Heart left ventricle (tissue), 16 donors: Measurements from ENCODE around the gene WWOX. TPM values are rescaled to one million over a fixed set of nuclear protein-coding genes. Genes with fewer than 3 reads are reported as not detected.

ENCODE experiments used
- ATAC-seq, 4 donors: fragments of 200-7000 bp; cut with Tn5 transposase; one replicate each; pipeline ENCODE4 v1.9.1; 2020 to 2022; ENCODE audit warnings: moderate library complexity in 4 of 4, mild to moderate bottlenecking in 3 of 4, moderate number of reproducible peaks in 1 of 4
- DNase-seq, 5 donors: peaks; one replicate each; pipeline ENCODE4 v3.0.0-alpha.2; 2020
- H3K27ac ChIP-seq, 12 donors: fragments of 200-600 bp; sonication (generic) in 4 of 12; one replicate each; pipeline versions ENCODE4 v1.5.0 to v1.8.0; 2016 to 2022; ENCODE audit warnings: mild to moderate bottlenecking in 2 of 12
- H3K27me3 ChIP-seq, 9 donors: fragments of 200-600 bp; sonication (generic) in 2 of 9; one replicate each; pipeline versions ENCODE4 v1.5.1 to v1.8.0; 2016 to 2022; ENCODE audit warnings: mild to moderate bottlenecking in 3 of 9
- H3K36me3 ChIP-seq, 9 donors: fragments of 200-600 bp; sonication (generic) in 2 of 9; one replicate each; pipeline versions ENCODE4 v1.5.0 to v1.8.0; 2018 to 2022; ENCODE audit warnings: mild to moderate bottlenecking in 2 of 9
- H3K4me1 ChIP-seq, 12 donors: fragments of 200-600 bp; sonication (generic) in 4 of 12; one replicate each; pipeline versions ENCODE4 v1.5.0 to v1.8.0; 2016 to 2022; ENCODE audit warnings: mild to moderate bottlenecking in 3 of 12
- H3K4me3 ChIP-seq, 12 donors: fragments of 200-600 bp; sonication (generic) in 4 of 12; one replicate each; pipeline versions ENCODE4 v1.5.0 to v1.8.0; 2017 to 2022; ENCODE audit warnings: mild to moderate bottlenecking in 9 of 12, moderate library complexity in 4 of 12
- H3K9me3 ChIP-seq, 12 donors: fragments of 200-600 bp; sonication (generic) in 4 of 12; one replicate each; pipeline versions ENCODE4 v1.5.0 to v1.8.0; 2016 to 2022; ENCODE audit warnings: mild to moderate bottlenecking in 1 of 12
- POLR2A ChIP-seq, 2 donors: fragments of 450-650 bp; IDR thresholded peaks; one replicate each; pipeline ENCODE4 v1.6.1; 2017; ENCODE audit warnings: antibody characterized with exemption in 2 of 2, mild to moderate bottlenecking in 2 of 2, moderate library complexity in 2 of 2
- WGBS, 4 donors: extraction: QIAGEN DNeasy Blood & Tissue Kit in 2 of 4; methylation state at CpG; one replicate each; pipeline versions ENCODE4 v1.1.5 to v1.1.7; 2013 to 2018; 5-methylcytosine and 5-hydroxymethylcytosine counted together
- intact Hi-C, 10 donors: fragments of 100-400 bp; cut with DNase I; formaldehyde crosslinking; loops; one replicate each; pipeline versions ENCODE4 v1.11.1 to v1.14.2; 2022
- polyA plus RNA-seq, 2 donors: library from polyadenylated mRNA; stranded (reverse); fragments of 200-250 nt; gene quantifications; one replicate each; pipeline ENCODE4 v1.2.3, GENCODE V29; 2013
- total RNA-seq, 9 donors: library from RNA; depleted of rRNA in 2 of 9; stranded (reverse); fragments of >200 nt in 2 of 9; fragmentation: NEBNext Ultra II Directional in 3 of 9; extraction: Animal tissue kit (Norgen Biotek cat#: 25700) in 3 of 9; gene quantifications; one replicate each; pipeline versions ENCODE4 v1.1.0 to v1.2.4, GENCODE V29; 2016 to 2023
- TF ChIP-seq, protein P1 (sequence below), 12 donors: fragments of 200-600 bp; sonication (generic) in 4 of 12; IDR thresholded peaks; one replicate each; pipeline versions ENCODE4 v1.5.0 to v1.8.0; 2018 to 2022; ENCODE audit warnings: antibody characterized with exemption in 12 of 12, mild to moderate bottlenecking in 5 of 12
- donor health status: ischemic (EF 13 %, LVEDD 7.1; RV severe dilation, severe dysfunction).
- donor health status: healthy with polysubstance abuse.
- donor health status: DM: no; HTN: yes; CAD: no.
- donor health status: DM: no; HTN: no; CAD: no.
- donor health status: ischemic (EF 25% LVEDD 6.9; RV normal size, moderate dysfunction).
- donor health status: ischemic (EF 25% LVEDD 5.7; RV mildly dilated, moderate dysfunction).
- donor health status: healthy.
- donor health status: DM: yes; HTN: yes; CAD: no.
- donor health status: ischemic (EF 35%, LVEDD 5.7; RV mildly dilated, moderate dysfunction).
- donor health status: nonischemic (EF 11% LVEDD 7.7; RV severe dilation, severe dysfunction).
- donor health status: DM: yes; HTN: yes; CAD: no.
- donor health status: PGD.
- donor health status: ischemic (EF 29% LVEDD 5.4; RV normal size, mild dysfunction).
- donor health status: nonischemic (EF 23%, LVEDD 6.1; RV moderate dilation, normal function).

WWOX gene
- total and polyA plus RNA-seq, 11 donors: 4.3 to 18.3 (median 9.1) TPM

DNA sequence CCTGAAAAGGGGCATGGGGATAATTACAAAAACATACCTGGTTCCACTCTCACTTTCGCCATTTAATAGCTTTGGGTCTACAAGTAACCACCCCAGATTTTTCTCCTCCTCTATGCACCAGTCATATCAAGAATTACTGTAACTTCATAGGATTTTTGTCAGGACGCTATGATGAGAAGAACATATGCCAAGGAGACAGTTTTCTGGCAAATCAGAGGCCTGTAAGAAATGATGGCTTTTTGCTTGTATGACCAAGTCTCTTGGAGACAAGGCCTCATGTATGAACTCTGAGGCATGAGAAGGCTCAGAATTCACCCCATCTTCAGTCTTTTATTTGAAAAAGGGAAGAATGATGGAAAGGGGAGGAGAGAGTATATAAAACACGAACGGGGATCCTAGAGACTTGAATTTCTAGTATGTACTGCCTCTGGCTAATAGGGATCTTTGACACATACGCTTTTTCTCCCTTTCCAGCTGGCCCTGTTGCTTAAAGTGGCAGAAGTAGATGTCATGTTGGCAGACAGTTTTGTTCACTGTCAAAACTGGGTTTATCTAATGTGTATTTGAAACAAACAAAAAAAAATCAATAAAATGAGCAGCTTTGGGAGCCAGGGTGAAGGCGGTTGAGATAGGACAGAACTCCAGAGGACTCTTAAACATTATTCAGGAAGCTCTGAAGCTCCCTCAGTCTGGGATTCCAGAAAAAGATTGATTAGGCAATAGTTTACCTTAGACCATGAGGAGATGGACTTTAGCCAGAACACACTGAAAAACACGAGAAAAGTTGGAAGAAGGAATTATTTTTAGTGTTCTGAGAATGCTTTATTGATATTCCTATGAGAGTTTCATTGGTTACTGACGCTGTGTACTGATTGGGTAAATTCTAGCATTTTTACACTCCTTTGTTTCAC is 656.6 kb downstream of the WWOX start:
- ATAC-seq (no peak), DNase-seq (no peak)
- Histone ChIP-seq H3K4me3 (no peak overlapping the region), H3K36me3 (no peaks in the 10 kb centered on the region), H3K4me1 (peaks cover 0 to 2% (median 0%) of the 10 kb centered on the region in 12 donors), H3K27me3 (no peaks in the 10 kb centered on the region), H3K27ac (no peak overlapping the region), H3K9me3 (peaks cover 0 to 10% (median 0%) of the 10 kb centered on the region in 12 donors)
- WGBS, 4 donors: 80 to 92% (median 90%) methylated on average over 8 of the region's 8 CpGs
- TF ChIP-seq, protein P1, sequence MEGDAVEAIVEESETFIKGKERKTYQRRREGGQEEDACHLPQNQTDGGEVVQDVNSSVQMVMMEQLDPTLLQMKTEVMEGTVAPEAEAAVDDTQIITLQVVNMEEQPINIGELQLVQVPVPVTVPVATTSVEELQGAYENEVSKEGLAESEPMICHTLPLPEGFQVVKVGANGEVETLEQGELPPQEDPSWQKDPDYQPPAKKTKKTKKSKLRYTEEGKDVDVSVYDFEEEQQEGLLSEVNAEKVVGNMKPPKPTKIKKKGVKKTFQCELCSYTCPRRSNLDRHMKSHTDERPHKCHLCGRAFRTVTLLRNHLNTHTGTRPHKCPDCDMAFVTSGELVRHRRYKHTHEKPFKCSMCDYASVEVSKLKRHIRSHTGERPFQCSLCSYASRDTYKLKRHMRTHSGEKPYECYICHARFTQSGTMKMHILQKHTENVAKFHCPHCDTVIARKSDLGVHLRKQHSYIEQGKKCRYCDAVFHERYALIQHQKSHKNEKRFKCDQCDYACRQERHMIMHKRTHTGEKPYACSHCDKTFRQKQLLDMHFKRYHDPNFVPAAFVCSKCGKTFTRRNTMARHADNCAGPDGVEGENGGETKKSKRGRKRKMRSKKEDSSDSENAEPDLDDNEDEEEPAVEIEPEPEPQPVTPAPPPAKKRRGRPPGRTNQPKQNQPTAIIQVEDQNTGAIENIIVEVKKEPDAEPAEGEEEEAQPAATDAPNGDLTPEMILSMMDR (IDR thresholded peaks at IDR 0.05): no peak
- TF ChIP-seq POLR2A (IDR thresholded peaks at IDR 0.05): no peak
- intact Hi-C loops: loop anchor here in 1 of 10 donors (10.0 kb wide), 1 partner anchor 111 kb away; no protein-coding TSS in a partner anchor

DNA sequence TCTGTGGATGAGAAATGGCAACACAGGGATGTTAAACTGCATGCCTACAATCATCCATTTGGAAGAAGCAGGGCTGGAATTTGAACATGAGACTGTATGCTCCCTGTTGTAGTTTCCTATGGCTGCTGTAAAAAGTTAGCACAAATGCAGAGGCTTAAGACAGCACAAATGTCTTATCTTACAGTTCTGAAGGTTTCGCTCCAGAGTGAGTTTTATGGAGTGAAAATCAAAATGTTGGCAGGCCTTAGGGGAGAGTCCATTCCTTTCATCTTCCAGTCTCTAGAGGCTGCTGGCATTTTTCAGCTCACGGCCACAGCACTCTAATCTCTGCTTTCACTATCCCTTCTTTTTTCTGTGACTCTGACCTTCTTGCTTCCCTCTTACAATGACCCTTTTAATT is 660.1 kb downstream of the WWOX start:
- no peak overlapping the region for H3K4me3 ChIP-seq
- H3K27ac ChIP-seq: no peak overlapping the region
- intact Hi-C loops: loop anchor here in 1 of 10 donors (10.0 kb wide), 1 partner anchor 115 kb away; no protein-coding TSS in a partner anchor
- WGBS, 4 donors: 53 to 74% (median 63%) methylated on average over 2 of the region's 2 CpGs
- ATAC-seq: no peak
- TF ChIP-seq, protein P1 (IDR thresholded peaks at IDR 0.05): no peak
- DNase-seq: no peak
- H3K36me3 ChIP-seq: no peaks in the 10 kb centered on the region
- peaks cover 0 to 10% (median 0%) of the 10 kb centered on the region in 12 donors for H3K9me3 ChIP-seq
- peaks cover 0 to 4% (median 0%) of the 10 kb centered on the region in 12 donors for H3K4me1 ChIP-seq
- H3K27me3 ChIP-seq: no peaks in the 10 kb centered on the region

DNA sequence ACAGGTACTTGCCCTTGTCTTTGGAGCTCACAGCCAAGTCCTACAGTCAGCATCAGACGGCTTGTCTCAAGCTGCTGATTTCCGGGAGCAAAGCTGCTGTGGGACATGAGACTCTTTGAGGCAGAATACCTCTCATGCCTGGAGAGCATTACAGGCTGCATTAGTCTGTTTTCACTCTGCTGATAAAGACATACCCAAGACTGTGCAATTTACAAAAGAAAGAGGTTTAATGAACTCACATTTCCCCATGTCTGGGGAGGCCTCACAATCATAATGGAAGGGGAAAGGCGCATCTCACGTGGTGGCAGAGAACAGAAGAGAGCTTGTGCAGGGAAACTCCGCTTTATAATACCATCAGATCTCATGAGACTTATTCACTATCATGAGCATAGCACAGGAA is 661.2 kb downstream of the WWOX start:
- H3K4me1 ChIP-seq: peaks cover 0 to 4% (median 0%) of the 10 kb centered on the region in 12 donors
- DNase-seq: no peak
- no peak overlapping the region for H3K27ac ChIP-seq
- H3K36me3 ChIP-seq: no peaks in the 10 kb centered on the region
- WGBS, 4 donors: 89 to 97% (median 93%) methylated on average over 5 of the region's 5 CpGs
- no peak for TF ChIP-seq POLR2A (IDR thresholded peaks at IDR 0.05)
- TF ChIP-seq, protein P1 (IDR thresholded peaks at IDR 0.05): no peak
- intact Hi-C loops: loop anchor here in 3 of 10 donors (10.0 kb wide), 4 partner anchors 86 to 636 kb away; no protein-coding TSS in a partner anchor
- H3K9me3 ChIP-seq: peaks cover 0 to 10% (median 0%) of the 10 kb centered on the region in 12 donors
- H3K4me3 ChIP-seq: no peak overlapping the region
- ATAC-seq: no peak
- no peaks in the 10 kb centered on the region for H3K27me3 ChIP-seq

DNA sequence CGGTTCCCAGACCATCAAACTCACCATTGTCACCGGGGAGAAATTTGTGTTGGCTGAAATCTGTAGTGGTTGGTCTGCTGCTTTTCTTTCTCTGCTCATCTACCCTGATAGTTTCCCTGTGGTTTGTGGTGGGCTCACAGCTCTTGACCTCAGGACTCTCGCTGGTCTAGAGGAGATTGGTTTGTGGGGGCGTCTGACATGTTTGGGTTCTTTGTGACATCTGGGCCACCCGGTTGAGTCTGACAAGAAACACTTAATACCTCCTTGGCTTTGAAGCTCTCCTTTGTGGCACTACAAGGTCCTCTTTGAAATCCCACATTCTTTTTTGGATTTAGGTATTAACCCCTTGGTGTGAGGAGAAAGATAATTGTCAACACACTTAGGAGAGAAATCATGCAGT is 662.0 kb downstream of the WWOX start:
- H3K36me3 ChIP-seq: no peaks in the 10 kb centered on the region
- intact Hi-C loops: loop anchor here in 3 of 10 donors (10.0 kb wide), 4 partner anchors 87 to 637 kb away; no protein-coding TSS in a partner anchor
- WGBS, 4 donors: 85 to 96% (median 91%) methylated on average over 5 of the region's 5 CpGs
- no peaks in the 10 kb centered on the region for H3K27me3 ChIP-seq
- H3K4me1 ChIP-seq: peaks cover 0 to 4% (median 0%) of the 10 kb centered on the region in 12 donors
- no peak for DNase-seq
- TF ChIP-seq POLR2A (IDR thresholded peaks at IDR 0.05): no peak
- TF ChIP-seq, protein P1 (IDR thresholded peaks at IDR 0.05): no peak
- no peak for ATAC-seq
- H3K27ac ChIP-seq: no peak overlapping the region
- H3K4me3 ChIP-seq: no peak overlapping the region
- H3K9me3 ChIP-seq: peaks cover 0 to 6% (median 0%) of the 10 kb centered on the region in 12 donors
